Measurements from ENCODE around the gene KYAT1.

DNA sequence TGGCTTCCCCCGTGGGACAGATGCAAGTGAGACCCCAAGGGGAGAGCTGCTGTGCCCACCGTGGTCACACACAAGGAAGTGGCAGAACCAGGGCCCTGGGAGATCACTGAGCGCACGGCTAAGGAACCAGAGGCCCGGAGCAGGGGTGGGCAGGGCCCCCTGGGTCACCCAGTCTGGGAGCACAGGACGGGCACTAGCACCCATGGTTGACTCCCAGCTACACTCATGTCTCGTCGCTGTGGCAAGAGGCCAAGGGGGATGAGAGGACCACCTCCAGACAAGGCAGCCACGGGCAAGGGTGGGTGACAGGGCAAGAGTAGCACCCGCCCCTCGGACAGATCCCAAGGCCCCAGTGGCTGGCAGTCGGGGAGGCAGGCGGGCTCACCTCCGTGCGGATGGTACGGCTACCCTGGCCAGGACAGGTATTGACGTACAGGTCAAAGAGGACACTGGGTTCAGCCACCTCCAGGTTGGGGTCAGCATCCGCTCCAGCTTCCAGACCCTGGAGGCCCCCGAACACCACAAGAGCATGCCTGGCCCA lies 58.3 kb downstream of the KYAT1 start:
- TF ChIP-seq POLR2AphosphoS5 (IDR thresholded peaks at IDR 0.05), result no peak
- TF ChIP-seq, protein P1, sequence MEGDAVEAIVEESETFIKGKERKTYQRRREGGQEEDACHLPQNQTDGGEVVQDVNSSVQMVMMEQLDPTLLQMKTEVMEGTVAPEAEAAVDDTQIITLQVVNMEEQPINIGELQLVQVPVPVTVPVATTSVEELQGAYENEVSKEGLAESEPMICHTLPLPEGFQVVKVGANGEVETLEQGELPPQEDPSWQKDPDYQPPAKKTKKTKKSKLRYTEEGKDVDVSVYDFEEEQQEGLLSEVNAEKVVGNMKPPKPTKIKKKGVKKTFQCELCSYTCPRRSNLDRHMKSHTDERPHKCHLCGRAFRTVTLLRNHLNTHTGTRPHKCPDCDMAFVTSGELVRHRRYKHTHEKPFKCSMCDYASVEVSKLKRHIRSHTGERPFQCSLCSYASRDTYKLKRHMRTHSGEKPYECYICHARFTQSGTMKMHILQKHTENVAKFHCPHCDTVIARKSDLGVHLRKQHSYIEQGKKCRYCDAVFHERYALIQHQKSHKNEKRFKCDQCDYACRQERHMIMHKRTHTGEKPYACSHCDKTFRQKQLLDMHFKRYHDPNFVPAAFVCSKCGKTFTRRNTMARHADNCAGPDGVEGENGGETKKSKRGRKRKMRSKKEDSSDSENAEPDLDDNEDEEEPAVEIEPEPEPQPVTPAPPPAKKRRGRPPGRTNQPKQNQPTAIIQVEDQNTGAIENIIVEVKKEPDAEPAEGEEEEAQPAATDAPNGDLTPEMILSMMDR (IDR thresholded peaks at IDR 0.05), result no peak
- TF ChIP-seq POLR2A (IDR thresholded peaks at IDR 0.05), result no peak
- no peak for TF ChIP-seq EP300 (IDR thresholded peaks at IDR 0.05)
